GM18505 (cell line): ENCODE results near the gene CTSF.

Experiments
- ATAC-seq: cut with Tn5 transposase; IDR thresholded peaks from one replicate; pipeline ENCODE4 v1.9.1; 2021; ENCODE audit not compliant: unreplicated experiment
- POLR2A ChIP-seq: IDR thresholded peaks from 4 replicates; pipeline ENCODE4 v1.6.1; 2011; ENCODE audit warnings: borderline replicate concordance; ENCODE audit not compliant: insufficient read depth, insufficient read length; ENCODE audit errors: extremely low read depth

Gene CTSF

DNA sequence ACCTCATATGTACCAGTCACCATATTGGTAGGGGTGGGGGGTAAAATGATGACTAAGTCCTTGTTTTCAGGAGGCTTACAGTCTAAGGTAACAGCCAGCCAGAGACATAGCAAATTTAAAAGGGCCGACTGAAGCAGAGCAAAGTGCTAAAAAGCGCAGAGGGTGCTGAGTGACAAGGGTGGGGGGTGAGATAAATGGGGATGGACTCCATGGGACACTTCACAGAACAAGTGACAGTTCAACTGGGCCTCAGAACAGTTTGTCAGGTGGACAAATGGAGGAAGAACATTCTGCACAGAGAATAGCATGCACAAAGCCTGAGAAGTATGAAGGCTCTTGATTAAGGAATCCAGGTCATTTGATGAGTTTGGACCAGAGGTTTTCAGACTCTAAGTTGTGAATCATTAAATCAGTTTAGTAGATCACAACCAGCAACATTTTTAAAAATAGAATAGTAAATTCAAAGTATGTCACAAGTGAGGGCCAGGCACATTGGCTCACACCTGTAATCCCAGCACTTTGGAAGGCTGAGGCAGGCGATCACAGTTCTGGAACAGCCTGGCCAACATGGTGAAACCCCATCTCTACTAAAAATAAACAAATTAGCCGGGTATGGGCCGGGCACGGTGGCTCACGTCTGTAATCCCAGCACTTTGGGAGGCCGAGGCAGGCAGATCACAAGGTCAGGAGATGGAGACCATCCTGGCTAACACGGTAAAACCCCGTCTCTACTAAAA lies 43.9 kb downstream of the CTSF start:
- no peak for ATAC-seq
- no peak for TF ChIP-seq POLR2A

GRCh38 chr11:66523611-66524010 lies 44.8 kb downstream of the CTSF start:
- ATAC-seq = no peak
- TF ChIP-seq POLR2A = no peak
